Muscle of arm (tissue), 12 donors: ENCODE data around the gene OTOP2. TPM values are rescaled to one million over a fixed set of nuclear protein-coding genes. Genes with fewer than 3 reads are reported as not detected.
"Not testable (repeated sequence)": the region's sequence is repeated elsewhere in the genome, so short reads cannot be mapped to it uniquely, and the experiment has no call there.

Experiments used
- DNase-seq: peaks from one replicate; pipeline ENCODE4 v3.0.0-alpha.2; 2013
- polyA plus RNA-seq, 12 donors: library from polyadenylated mRNA; unstranded; fragments of 120-200 nt; gene quantifications; one replicate each; pipeline ENCODE4 v1.2.1, GENCODE V29; 2013; ENCODE audit not compliant: insufficient read length in 12 of 12

Gene OTOP2
- polyA plus RNA-seq, 12 donors: 0.15 TPM; not detected in 11

GRCh38 chr17:74951680-74952421 lies 27.8 kb downstream of the OTOP2 start:
- DNase-seq: no peak

GRCh38 chr17:74952431-74953133 lies 28.5 kb downstream of the OTOP2 start:
- DNase-seq: no peak

- DNase-seq: no peak
Measured at GRCh38 chr17:74953134-74953687, 29.1 kb downstream of the OTOP2 start.

- no peak for DNase-seq
Measured at GRCh38 chr17:74954115-74954514, 30.0 kb downstream of the OTOP2 start.

GRCh38 chr17:74954665-74955421 lies 30.8 kb downstream of the OTOP2 start:
- no peak for DNase-seq

- no peak for DNase-seq
Measured at GRCh38 chr17:74956093-74956492, 32.0 kb downstream of the OTOP2 start.

- peak; percentile 53 for DNase-seq
Measured at GRCh38 chr17:74957935-74958740, 34.1 kb downstream of the OTOP2 start.

- DNase-seq: no peak
Measured at GRCh38 chr17:74959826-74960515, 35.9 kb downstream of the OTOP2 start.

- DNase-seq: no peak
Measured at GRCh38 chr17:74960570-74961342, 36.7 kb downstream of the OTOP2 start.

- peak; percentile 89 for DNase-seq
Measured at GRCh38 chr17:74961657-74962350, 37.7 kb downstream of the OTOP2 start.

GRCh38 chr17:74962622-74963394 lies 38.7 kb downstream of the OTOP2 start:
- no peak for DNase-seq

GRCh38 chr17:74963656-74964055 lies 39.6 kb downstream of the OTOP2 start:
- no peak for DNase-seq

GRCh38 chr17:74964246-74964761 lies 40.2 kb downstream of the OTOP2 start:
- DNase-seq: no peak

GRCh38 chr17:74964988-74965622 lies 41.0 kb downstream of the OTOP2 start:
- DNase-seq: no peak

- DNase-seq: no peak
Measured at GRCh38 chr17:74968361-74968780, 44.3 kb downstream of the OTOP2 start.

GRCh38 chr17:74969501-74969900 lies 45.4 kb downstream of the OTOP2 start:
- not testable (repeated sequence) for DNase-seq

- DNase-seq: no peak
Measured at GRCh38 chr17:74970395-74970794, 46.3 kb downstream of the OTOP2 start.
